Glomerular visceral epithelial cell (primary cell): ENCODE measurements around the gene EVA1C.
A peak's percentile ranks its signal among the peaks of the same experiment; 100 is the strongest.
"Not testable (repeated sequence)": the region's sequence is repeated elsewhere in the genome, so short reads cannot be mapped to it uniquely, and the experiment has no call there.

ENCODE experiments used
- DNase-seq: peaks from one replicate; pipeline ENCODE4 v3.0.0-alpha.2; 2016; ENCODE audit errors: extremely low spot score

EVA1C gene

GRCh38 chr21:32424674-32425073 lies 12.2 kb downstream of the EVA1C start:
- DNase-seq = no peak

DNA sequence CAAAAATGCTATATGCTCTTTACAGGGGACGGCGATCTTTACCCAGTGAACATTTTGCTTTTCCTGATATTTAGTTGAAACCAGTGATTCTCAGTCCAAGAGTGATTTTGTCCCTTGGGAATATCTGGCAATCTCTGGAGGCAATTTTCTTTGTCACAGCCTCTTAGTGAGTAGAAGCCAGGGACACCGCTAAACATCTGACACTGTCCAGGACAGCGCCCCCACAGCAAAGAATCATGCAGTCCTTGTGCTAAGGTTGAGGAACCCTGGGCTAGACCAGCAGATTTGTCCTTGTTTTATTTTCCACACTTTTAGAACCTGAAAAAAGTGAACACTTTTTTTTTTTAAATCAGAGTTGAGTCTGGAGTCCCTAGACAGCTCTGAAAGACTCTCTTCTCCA lies 13.1 kb downstream of the EVA1C start:
- DNase-seq = no peak

DNA sequence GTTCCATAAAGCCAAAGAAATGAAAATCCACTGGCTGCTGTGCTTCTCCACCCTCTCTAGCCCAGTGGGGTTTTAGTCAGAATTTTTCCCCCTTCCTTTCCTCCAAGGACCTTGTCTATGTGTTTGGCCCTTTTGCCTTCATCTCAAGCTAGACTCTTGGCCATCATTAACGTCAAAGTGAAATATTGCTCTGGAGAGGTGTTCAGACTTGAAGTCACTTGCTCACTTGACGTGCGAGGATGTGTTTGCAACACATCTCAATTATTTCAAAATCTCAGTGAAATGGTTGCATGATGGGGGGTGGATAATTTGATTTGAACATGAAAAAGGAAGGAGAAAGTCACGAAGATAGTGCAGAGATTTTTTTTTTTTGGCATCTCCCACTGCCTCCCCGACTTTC lies 13.6 kb downstream of the EVA1C start:
- no peak for DNase-seq

GRCh38 chr21:32426592-32427051 lies 14.1 kb downstream of the EVA1C start:
- no peak for DNase-seq

DNA sequence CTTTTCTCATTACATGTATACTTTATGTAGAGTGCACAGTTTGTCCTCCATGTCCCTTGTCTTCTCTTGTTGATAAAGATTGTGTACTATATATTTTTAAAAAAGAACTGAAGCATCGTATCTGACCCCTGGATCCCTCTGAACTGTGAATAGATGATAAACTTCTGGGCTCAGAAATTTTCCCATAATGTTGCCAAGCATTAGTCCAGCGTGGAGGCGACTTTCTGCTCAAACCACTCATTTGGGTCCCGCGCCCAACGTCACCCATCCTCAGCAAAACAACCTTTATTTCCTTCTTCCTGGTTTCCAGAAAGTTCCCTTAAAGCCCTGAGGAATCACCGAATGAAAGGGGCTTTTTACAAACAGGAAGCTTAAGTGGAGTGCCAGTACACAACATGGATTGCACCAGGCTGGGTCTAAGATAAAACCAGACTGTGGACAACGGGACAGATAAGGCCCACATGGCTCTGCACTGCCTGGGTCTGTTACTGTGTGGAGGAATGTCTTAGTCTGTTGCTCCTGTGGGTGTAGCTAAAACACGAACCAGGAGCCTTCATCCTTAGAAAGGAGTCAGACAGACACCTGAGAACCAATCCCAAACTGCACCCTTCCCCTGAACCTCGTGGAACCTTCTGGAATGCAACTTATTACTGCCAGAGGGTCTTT lies 15.6 kb downstream of the EVA1C start:
- DNase-seq = no peak

DNA sequence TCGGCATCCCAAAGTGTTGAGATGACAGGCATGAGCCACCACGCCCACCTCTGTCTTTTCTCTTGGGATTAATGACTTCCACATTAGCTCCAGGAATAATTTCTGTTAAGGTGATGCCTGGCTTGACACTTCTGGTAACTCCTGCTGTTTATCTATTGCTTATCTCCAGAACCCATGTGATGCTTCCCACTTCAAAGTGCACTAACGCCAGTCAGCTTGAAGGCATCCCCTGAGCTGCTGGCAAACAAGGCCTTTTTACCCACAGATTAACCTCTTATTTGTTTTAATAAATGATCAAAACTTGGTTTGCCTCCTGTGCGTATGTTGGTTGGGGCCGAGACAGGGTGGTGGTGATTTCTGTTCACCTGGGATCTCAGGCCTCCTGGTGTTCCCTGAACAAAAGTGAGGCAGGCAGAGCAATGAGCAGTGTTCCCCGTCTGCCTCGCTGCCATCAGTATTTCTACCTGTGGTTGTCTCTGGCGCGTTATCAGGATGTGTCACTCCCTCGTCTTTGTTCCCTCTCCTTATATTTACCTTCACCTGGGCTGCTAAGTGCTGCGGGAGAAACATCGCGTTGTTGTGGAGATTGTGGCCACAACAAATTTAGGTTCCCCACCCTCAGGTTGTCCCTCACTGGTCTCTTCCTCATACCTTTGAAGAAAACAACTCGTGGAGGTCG lies 20.6 kb downstream of the EVA1C start:
- not testable (repeated sequence) for DNase-seq

GRCh38 chr21:32437729-32438128 lies 25.2 kb downstream of the EVA1C start:
- no peak for DNase-seq

DNA sequence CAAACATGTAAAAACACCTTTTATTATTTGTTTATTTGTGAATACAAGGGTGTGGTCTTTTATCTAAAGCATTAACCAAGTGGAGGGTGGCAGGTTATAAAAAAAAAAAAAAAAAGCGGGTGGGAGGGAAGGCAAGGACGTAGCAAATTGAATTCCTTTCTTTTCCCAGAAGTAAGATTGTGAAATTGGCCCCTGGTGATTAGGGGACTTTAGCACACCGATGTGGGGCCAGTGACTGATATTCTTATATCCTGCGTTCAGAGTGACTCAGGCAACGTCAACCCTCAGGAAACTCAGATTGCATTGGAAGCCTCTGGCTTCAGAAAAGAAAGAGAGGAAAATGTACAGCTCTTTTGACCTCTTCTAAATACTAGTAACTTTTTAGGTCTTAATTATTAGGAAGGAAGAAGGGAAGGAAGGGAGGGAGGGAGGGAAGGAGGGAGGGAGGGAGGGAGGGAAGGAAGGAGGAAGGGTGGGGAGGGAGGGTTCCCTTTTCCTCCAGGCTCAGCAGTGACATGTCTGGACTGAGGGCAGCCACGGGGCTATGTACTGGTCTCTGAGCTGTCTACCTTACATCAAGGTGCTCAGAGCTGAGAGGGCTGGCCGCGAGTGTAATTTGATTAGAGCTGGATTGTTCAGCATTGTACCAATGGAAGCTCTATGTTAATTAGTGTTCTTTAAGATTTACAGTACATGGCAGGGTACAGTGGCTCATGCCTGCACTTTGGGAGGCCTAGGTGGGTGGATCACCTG lies 30.2 kb downstream of the EVA1C start:
- DNase-seq = no peak

- DNase-seq = no peak
Observed at GRCh38 chr21:32445101-32445500, 32.6 kb downstream of the EVA1C start.

DNA sequence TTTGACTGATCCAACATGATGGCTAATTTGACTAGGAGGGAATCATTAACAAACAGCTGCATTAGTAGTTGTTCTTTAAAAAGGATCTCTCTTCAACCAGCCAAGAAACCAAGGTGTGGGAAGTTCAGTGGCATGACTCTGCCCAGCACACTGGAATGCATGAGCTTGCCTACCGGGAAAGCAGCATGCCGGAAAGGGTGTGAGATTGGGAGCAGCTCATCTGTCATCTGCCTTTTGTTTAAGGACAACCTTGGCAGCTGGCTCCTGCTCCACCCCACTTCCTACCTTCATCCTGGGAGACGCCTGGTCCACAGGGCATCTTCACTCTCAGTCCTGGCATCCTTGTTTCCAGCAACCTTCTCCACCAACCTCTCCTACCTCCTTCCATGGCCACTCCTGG lies 33.9 kb downstream of the EVA1C start:
- DNase-seq = not testable (repeated sequence)

GRCh38 chr21:32447224-32447623 lies 34.7 kb downstream of the EVA1C start:
- DNase-seq = no peak

DNA sequence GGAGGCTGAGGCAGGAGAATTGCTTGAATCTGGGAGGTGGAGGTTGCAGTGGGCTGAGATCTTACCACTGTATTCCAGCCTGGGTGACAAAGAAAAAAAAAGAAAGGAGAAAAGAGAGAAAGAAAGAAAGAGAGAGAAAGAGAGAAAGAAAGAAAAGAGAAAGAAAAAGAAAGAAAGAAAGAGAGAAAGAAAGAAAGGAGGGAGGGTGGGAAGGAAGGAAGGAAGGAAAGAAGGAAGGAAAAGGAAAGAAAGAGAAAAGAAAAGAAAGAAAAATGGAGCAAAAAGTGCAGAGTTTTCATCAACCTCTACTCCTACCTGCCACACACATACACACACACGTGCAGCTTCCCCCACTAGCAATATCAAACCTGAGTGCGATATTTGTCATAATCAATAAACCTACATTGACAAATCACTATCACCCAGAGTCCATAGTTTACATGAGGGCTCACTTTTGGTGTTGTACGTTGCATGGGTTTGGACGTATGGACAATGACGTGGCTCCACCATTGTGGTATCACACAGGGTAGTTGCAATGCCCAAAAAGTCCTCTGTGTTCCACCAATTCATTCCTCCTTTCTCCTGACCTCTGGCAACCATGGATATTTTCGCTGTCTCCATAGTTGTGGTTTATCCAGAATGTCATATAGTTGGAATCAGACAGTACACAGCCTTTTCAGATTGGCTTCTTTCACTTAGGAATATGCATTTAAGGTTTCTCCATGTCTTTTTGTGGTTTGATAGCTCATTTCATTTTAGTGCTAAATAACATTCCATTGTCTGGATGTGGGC lies 36.5 kb downstream of the EVA1C start:
- no peak for DNase-seq

DNA sequence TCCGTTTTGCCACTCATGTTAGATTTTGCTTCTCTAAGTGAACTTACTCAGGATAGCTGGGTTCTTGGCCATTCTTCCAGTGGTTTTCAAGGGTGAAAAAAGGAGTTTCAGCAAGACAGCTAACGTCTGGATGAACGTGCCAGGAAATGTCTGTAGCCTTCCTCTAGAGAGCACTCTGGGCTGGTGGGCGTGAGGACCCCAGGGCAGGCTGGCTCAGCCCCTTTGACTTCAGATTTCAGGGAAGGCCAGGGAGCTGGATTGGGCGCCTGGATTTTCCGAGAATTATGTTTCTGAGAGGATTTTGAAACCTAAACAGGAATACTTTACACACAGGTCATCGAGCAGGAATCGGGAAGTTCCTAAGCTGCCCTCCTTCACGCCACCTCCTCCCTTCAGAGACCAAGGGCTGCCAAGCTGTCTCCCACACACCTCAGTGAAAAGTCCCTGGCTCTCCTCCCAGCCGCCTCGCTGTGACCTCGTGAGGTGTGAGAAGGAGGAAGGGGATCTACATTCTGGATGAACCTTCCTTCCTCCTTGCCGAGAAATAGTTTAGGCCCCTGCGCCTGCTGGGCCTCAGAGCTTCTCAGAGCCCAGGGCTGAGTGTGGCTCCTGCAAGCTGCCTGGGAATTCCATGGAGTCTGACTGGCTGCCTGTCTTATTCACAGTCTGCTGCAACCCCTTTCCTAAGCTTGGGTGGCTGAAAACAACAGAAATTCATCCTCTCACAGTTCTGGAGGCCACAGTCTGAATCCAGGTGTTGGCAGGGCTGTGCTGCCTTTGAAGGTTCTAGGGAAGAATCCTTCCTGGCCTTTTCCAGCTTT lies 38.6 kb downstream of the EVA1C start:
- DNase-seq = not testable (repeated sequence)

DNA sequence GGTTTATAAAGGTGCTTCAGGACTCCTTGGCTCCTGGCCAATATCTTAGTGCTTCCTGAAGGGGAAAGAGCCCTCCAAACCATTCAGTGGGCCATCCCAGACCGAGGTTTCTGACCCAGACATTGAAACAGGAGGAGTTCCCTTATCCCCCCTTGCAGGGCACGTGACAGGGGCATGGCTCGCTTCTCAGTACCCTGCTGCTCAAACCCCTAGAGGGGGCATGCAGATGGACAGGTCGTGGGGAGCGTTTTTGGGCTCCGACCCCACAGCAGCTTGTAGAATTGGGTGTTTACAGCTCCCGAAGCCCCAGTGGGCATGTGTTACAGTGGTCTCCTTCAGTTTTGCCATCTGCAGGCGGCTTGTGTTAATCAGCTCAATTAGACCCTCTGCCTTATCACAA lies 39.7 kb downstream of the EVA1C start:
- not testable (repeated sequence) for DNase-seq

GRCh38 chr21:32452641-32453040 lies 40.1 kb downstream of the EVA1C start:
- no peak for DNase-seq

- DNase-seq = no peak
Observed at GRCh38 chr21:32455548-32455947, 43.0 kb downstream of the EVA1C start.

DNA sequence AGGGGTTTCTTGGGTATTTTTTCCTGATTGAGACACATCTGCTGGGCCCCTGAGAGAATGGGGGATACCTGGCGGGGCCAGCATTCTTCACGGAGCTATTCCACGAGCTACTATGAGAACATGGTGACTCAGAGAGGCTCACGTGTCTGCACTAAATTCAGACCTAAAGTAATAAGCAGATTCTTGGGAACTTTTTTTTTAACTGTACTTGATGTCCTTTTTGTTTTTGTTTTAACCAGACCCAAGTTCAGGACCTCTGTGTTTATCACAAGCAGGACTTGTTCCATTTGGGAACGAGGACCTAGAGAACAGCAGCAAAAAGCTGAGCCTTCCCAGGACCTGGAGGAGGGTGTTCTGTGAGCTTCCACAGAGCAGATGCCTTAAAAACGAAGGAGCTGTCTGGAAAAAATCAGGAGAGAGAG lies 44.0 kb downstream of the EVA1C start:
- DNase-seq = no peak

GRCh38 chr21:32457360-32457840 lies 44.9 kb downstream of the EVA1C start:
- peak; percentile 18 for DNase-seq

GRCh38 chr21:32457962-32458361 lies 45.5 kb downstream of the EVA1C start:
- DNase-seq = no peak

- no peak for DNase-seq
Observed at GRCh38 chr21:32459972-32460371, 47.5 kb downstream of the EVA1C start.

- no peak for DNase-seq
Observed at GRCh38 chr21:32461503-32461902, 49.0 kb downstream of the EVA1C start.
